Measurements from ENCODE around the gene WFIKKN1. TPM values are rescaled to one million over a fixed set of nuclear protein-coding genes. Genes with fewer than 3 reads are reported as not detected.

WFIKKN1 gene
- total RNA-seq (2014; rRNA removed; shearing (Covaris generic)), result 4.5 and 5.5 TPM in 2 replicates

GRCh38 chr16:630815-631405, at the start of gene WFIKKN1:
TSS of gene WFIKKN1 (plus strand) at chr16:630985. CDS start at chr16:631254, 269 bp downstream.
- no peaks in the 10 kb centered on the region; the same call in none of the 2 replicates for H3K36me3 ChIP-seq (replicated peaks; ENCODE audit: control insufficient read depth, insufficient read depth, low read length)

DNA sequence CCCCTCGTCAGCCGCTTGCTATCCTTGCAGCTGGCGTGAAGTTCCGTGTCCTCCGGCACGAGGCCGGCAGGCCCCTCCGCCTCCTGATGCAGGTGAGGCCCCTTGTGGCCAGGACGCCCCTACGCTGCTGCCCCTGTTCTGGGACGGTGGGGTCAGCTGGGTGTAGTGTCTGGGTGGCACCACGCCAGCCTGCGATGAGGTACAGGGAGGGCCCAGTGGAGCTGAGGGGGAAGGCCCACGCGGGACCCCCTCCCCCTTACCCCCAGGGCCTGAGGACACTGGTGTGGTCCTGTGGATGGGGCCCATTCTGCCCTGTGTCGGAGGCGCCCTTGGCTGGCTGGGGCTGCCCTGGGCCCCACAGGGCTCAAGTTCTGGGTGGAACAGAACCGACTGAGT, 48.6 kb upstream of the WFIKKN1 start:
- Histone ChIP-seq H3K4me3 (ENCODE audit: insufficient read depth, low read depth, low read length) (no peak overlapping the region), H3K36me3 (replicated peaks; ENCODE audit: control insufficient read depth, insufficient read depth, low read length) (no peaks in the 10 kb centered on the region), H3K27me3 (ENCODE audit: control insufficient read depth, insufficient read depth, low read length) (peaks cover 8% of the 10 kb centered on the region)
- peak; percentile 78 for DNase-seq

More at GRCh38 chr16:630815-631405, at the start of gene WFIKKN1:
- H3K4me3 ChIP-seq (ENCODE audit: insufficient read depth, low read depth, low read length), result no peak within 1 kb of the TSS; the same call in 1 of the 2 replicates
- no peaks in the 10 kb centered on the region for H3K27me3 ChIP-seq (ENCODE audit: control insufficient read depth, insufficient read depth, low read length)
- DNase-seq, result peak; percentile 95

DNA sequence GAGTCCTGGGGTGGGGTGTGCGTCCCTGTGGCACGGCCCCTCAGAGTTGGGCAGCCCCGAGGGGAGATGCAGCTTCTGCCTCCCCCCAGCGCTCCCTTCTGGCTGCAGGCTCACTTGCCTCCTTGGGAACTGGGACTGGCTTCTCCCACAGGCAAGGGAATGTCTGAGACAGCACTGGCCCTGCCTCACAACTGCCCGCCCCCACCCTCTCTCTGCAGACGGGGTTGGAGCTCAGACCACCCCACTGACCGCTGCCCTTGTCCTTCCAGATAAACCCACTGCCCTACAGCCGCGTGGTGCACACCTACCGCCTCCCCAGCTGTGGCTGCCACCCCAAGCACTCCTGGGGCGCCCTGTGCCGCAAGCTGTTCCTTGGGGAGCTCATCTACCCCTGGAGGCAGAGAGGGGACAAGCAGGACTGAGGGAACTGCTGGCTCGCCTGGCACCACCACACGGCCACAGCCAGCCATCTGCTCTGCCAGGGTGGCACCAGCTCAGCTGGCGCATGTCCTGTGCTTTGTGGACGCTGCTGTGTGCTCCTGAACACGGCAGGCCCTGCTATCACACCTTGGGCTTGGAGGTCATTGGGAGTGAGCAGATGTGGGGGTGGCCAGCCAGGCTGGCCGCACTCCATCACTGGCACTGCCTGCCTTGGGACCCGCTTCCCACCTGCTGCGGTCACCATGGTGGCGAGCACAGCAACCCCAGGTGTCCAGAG, 48.0 kb upstream of the WFIKKN1 start:
- H3K27me3 ChIP-seq (ENCODE audit: control insufficient read depth, insufficient read depth, low read length), result peaks cover 8% of the 10 kb centered on the region
- no peak overlapping the region for H3K4me3 ChIP-seq (ENCODE audit: insufficient read depth, low read depth, low read length)
- peak; percentile 81 for DNase-seq
- no peaks in the 10 kb centered on the region; the same call in 1 of the 2 replicates for H3K36me3 ChIP-seq (replicated peaks; ENCODE audit: control insufficient read depth, insufficient read depth, low read length)

GRCh38 chr16:583470-583814, 47.3 kb upstream of the WFIKKN1 start:
- DNase-seq, result peak; percentile 96

GRCh38 chr16:583815-584591, 46.8 kb upstream of the WFIKKN1 start:
- DNase-seq, result peak; percentile 89
- H3K36me3 ChIP-seq (replicated peaks; ENCODE audit: control insufficient read depth, insufficient read depth, low read length), result no peaks in the 10 kb centered on the region; the same call in 1 of the 2 replicates
- H3K27me3 ChIP-seq (ENCODE audit: control insufficient read depth, insufficient read depth, low read length), result peaks cover 8% of the 10 kb centered on the region
- H3K4me3 ChIP-seq (ENCODE audit: insufficient read depth, low read depth, low read length), result peak overlapping the region; percentile 14; the same call in 1 of the 2 replicates

More at GRCh38 chr16:583470-583814, 47.3 kb upstream of the WFIKKN1 start:
- Histone ChIP-seq H3K36me3 (replicated peaks; ENCODE audit: control insufficient read depth, insufficient read depth, low read length) (no peaks in the 10 kb centered on the region; the same call in 1 of the 2 replicates), H3K4me3 (ENCODE audit: insufficient read depth, low read depth, low read length) (peak overlapping the region; percentile 14; the same call in 1 of the 2 replicates), H3K27me3 (ENCODE audit: control insufficient read depth, insufficient read depth, low read length) (peaks cover 8% of the 10 kb centered on the region)

DNA sequence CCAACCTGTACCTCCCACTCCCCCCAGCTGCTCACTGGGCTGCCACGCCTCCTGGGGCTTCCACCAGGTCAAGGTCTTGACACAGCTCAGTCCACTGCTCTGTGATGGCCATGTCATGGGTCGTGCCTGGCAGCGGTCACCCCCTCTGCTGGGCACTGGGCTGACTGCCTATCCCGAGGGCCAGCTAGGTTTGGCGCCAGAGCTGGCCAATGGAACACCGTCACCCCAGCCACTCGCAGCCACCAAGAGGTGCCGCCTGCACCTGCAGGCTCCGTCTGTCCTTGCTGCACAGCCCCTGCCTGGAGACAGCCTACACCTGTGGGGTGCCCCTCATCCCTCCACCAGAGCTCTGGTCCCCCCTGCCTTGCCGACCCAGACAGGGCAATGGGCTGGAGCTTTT, 45.4 kb upstream of the WFIKKN1 start:
- H3K36me3 ChIP-seq (replicated peaks; ENCODE audit: control insufficient read depth, insufficient read depth, low read length), result no peaks in the 10 kb centered on the region; the same call in 1 of the 2 replicates
- DNase-seq, result peak; percentile 83
- H3K27me3 ChIP-seq (ENCODE audit: control insufficient read depth, insufficient read depth, low read length), result peaks cover 8% of the 10 kb centered on the region
- H3K4me3 ChIP-seq (ENCODE audit: insufficient read depth, low read depth, low read length), result no peak overlapping the region

- Histone ChIP-seq H3K36me3 (replicated peaks; ENCODE audit: control insufficient read depth, insufficient read depth, low read length) (no peaks in the 10 kb centered on the region; the same call in 1 of the 2 replicates), H3K27me3 (ENCODE audit: control insufficient read depth, insufficient read depth, low read length) (peaks cover 14% of the 10 kb centered on the region), H3K4me3 (ENCODE audit: insufficient read depth, low read depth, low read length) (no peak overlapping the region)
- no peak for DNase-seq
These were observed 44.6 kb upstream of the WFIKKN1 start for GRCh38 chr16:586047-586644.

- Histone ChIP-seq H3K4me3 (ENCODE audit: insufficient read depth, low read depth, low read length) (no peak overlapping the region), H3K27me3 (ENCODE audit: control insufficient read depth, insufficient read depth, low read length) (peaks cover 14% of the 10 kb centered on the region), H3K36me3 (replicated peaks; ENCODE audit: control insufficient read depth, insufficient read depth, low read length) (no peaks in the 10 kb centered on the region; the same call in 1 of the 2 replicates)
- DNase-seq, result no peak
These were observed 43.9 kb upstream of the WFIKKN1 start for GRCh38 chr16:586645-587590.

GRCh38 chr16:588639-588888, 42.2 kb upstream of the WFIKKN1 start:
- Histone ChIP-seq H3K36me3 (replicated peaks; ENCODE audit: control insufficient read depth, insufficient read depth, low read length) (no peaks in the 10 kb centered on the region; the same call in none of the 2 replicates), H3K27me3 (ENCODE audit: control insufficient read depth, insufficient read depth, low read length) (peaks cover 14% of the 10 kb centered on the region), H3K4me3 (ENCODE audit: insufficient read depth, low read depth, low read length) (peak overlapping the region; percentile 87)
- peak; percentile 78 for DNase-seq

DNA sequence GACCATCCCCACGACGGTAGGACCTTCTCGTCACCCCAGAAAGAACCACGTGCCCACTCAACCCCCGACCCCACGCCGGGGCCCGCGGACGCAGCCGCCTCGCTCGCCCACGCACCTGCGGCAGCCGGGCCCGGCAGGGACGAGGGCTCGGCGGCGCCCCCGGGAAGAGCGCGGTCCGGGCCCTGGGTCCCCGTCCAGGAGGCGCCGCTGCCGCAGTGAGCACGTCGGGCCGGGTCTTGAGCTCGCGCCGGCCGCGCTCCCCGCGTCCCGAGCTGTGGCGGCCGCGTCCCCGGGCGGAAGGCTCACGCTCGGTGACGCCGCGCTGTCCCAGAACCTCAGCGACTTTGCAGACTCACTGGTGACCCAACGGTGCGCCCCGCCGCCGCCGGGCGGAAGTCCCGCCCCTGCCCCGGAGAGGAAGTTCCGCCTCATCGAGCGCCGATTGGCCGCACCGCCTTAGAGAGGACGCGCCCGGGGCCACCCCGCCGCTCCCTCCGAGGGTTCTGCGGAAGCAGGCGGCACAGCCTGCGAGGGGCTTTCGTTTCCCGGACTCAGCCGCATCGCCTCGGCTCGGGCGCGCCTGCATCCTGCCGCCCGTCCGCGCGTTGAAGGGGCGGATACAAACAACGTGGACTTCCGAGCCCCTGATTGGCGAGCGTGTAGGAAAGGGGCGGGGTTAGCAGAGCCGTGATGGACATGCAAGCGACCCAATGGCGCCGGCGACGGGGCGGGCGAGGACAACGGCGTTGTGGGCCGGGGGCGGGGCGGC, 41.7 kb upstream of the WFIKKN1 start:
- Histone ChIP-seq H3K36me3 (replicated peaks; ENCODE audit: control insufficient read depth, insufficient read depth, low read length) (no peaks in the 10 kb centered on the region; the same call in none of the 2 replicates), H3K4me3 (ENCODE audit: insufficient read depth, low read depth, low read length) (peak overlapping the region; percentile 87), H3K27me3 (ENCODE audit: control insufficient read depth, insufficient read depth, low read length) (peaks cover 14% of the 10 kb centered on the region)
- peak; percentile 99 for DNase-seq

DNA sequence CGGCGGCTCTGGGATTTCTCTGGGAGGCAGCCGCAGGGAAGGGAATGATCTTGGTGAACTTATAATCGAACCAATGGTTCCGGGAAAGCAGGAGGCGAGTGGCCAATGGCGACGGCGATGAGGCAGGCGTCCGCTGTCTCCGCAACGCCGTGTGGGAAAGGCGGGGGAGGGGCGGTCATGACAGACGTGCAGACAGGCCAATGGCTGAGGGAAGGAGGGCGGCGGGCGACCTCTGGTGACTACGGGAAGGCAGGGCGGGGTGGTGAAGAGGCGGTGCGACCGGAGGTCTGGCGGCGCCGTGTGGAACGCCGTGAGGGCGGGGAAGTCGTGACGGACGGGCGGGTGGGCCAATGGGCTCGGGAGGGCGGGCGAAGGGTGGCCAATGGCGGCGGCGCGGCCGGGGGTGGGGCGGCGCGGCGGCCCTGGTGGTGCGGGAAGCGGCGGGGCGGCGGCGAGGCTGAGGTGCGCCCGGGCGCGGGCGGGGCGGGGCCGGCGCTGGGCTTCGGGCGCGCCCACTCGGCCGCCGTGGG, 41.1 kb upstream of the WFIKKN1 start, which contains the start of gene RAB40C:
RAB40C (plus strand) TSS at position 409 of the 530 bp plus-strand sequence. CDS start 226 bp downstream, outside the sequence.
- DNase-seq, result peak; percentile 100
- H3K27me3 ChIP-seq (ENCODE audit: control insufficient read depth, insufficient read depth, low read length), result peaks cover 14% of the 10 kb centered on the region
- H3K36me3 ChIP-seq (replicated peaks; ENCODE audit: control insufficient read depth, insufficient read depth, low read length), result no peaks in the 10 kb centered on the region; the same call in none of the 2 replicates

GRCh38 chr16:590188-590814, 40.5 kb upstream of the WFIKKN1 start:
- no peaks in the 10 kb centered on the region; the same call in none of the 2 replicates for H3K36me3 ChIP-seq (replicated peaks; ENCODE audit: control insufficient read depth, insufficient read depth, low read length)
- peaks cover 13% of the 10 kb centered on the region for H3K27me3 ChIP-seq (ENCODE audit: control insufficient read depth, insufficient read depth, low read length)
- peak overlapping the region; percentile 79 for H3K4me3 ChIP-seq (ENCODE audit: insufficient read depth, low read depth, low read length)
- no peak for DNase-seq

More for the DNA sequence above, 41.1 kb upstream of the WFIKKN1 start, which contains the start of gene RAB40C:
- H3K4me3 ChIP-seq (ENCODE audit: insufficient read depth, low read depth, low read length), result peak within 1 kb of the TSS; percentile 87

All from H7 (cell line).